ENCODE results near the gene SUCLG2.

Gene SUCLG2

GRCh38 chr3:67376416-67376815, 278.0 kb downstream of the SUCLG2 start:
- no peak for DNase-seq

- DNase-seq = no peak
Measured at GRCh38 chr3:67375976-67376375, 278.4 kb downstream of the SUCLG2 start.

- no peak for DNase-seq
Measured at GRCh38 chr3:67362686-67363085, 291.7 kb downstream of the SUCLG2 start.

DNA sequence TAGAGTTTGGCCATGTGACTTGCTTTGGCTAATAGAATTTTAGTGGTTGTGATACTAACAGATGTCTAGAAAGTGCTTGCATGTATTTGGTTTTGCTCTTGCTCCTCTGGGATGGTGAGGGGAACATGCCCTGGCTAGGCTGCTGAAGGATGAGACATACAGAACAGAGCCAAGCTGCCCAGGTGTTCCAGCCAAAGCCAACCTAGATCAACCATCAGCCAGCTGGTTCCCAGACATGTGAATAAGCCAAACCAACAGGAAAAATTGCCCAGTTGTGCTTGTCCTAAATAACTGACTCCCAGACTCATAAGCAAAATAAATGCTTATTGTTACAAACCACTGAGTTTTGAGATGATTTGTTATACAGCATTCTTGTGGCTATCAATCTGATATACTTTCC, 292.6 kb downstream of the SUCLG2 start:
- no peak for DNase-seq

DNA sequence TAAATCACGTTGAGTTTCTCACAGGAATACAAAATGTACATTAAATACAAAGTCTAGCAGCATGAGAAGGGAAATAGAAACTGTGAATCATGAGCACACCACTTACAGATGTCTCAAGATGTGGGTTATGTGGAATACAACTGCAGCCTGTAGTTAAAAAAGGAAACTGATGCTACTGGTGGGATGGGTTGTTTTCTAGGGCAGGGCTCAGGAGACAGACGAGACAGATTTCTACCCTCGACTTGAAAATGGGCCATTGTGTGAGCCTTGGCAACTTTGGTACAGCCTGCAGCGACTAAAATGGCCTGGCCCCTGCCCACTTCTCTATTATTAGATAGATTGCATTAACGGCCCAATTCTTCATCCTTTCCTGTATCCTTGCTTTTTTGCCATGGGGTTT, 293.1 kb downstream of the SUCLG2 start:
- DNase-seq = no peak

DNA sequence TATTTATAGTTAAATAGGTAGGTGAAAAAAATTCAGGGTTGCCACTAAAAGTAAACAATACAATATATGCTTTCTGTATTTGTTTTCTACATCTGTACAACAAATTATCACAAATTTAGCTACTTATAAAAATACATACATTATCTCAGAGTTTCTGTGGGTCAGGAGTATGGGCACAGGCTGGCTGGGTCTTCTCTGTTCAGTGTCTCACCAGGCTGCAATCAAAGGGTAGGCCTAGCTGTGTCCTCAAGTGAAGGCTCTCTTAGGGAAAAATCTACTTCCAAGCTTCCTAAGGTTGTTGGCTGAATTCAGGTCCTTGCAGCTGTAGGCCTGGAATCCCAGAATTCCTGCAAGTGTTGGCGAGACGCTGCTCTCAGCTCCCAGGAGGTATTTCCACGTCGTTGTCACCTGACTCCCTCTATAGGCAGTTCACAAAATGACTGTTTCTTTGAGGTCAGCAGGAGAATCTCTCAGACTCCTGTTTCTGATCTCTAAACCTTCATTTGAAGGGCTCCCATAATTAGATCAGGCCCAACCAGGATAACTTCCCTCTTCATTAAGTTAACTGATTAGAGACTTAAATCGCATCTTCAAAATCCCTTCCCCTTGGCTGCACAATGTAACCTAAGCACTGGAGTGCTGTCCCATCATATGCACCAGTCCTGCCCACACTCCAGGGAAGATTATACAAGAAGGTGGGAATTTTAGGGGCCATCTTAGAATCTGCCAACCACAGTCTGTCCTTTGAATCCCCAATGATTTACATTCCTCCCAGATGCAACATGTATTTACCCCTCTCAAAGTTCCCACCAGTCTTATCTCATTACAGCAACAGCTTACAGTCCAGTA, 296.6 kb downstream of the SUCLG2 start:
- DNase-seq = peak in 1 of 2 experiments; percentile 40

DNA sequence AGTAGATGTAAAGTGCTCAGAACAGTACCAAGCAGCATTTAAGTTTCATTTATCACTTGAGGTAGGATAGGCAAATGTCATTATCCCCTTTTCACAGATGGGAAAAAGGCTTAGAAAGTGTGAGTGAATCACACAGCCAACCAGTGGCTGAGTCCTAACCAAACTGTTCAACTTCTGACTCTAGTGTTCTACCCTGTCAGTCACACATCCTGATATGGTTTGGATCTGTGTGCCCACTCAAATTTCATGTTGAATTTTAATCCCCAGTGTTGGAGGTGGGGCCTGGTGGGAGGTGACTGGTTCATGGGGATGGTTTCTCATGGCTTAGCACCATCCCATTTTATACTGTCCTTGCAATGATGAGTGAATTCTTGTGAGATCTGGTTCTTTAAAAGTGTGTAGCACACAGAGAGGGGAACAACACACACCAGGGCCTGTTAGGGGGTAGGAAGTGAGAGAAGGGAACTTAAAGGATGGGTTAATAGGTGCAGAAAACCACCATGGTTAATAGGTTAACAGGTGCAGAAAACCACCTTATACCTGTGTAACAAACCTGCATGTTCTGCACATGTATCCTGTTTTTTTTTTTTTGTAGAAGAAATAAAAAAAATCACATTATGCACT, 304.7 kb downstream of the SUCLG2 start:
- no peak for DNase-seq

GRCh38 chr3:67346081-67346480, 308.3 kb downstream of the SUCLG2 start:
- DNase-seq = no peak

DNA sequence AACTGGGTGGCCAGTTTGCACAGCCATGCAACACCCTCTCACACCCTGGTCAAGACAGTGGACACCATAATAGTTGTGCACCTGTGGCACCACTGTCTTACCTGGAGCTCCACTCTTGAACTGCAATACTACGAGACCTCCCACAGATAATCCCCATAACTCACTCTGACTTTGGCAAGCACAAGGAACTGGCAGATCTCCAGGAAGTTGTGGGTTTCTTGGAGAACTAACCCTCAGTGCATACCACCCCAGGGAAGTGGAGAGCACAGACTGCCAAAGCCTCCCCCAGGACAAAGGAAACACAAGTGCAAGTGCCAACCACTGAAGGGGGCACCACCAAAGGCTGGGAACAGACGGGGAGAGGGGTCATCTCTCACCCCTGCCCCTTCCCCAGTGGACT, 318.6 kb downstream of the SUCLG2 start:
- no peak for DNase-seq

DNA sequence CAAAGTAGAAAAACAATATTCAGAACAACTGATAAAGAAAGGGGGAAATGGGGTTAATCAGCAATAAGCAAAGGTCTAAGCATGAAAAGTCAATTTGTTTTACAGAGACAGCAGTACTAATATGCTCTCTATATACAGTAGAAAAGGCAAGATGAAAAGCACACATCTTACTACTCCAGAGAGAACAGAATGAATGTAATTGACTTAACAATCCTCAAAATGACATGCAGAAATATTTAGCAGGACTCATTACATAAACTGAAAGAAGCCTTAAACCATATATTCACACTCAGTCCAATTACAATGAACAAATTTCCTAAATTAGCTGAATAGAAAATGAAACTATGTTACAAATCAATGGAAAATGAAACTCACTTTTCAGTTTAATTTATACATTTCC, 319.8 kb downstream of the SUCLG2 start:
- no peak for DNase-seq

GRCh38 chr3:67329358-67329757, 325.1 kb downstream of the SUCLG2 start:
- DNase-seq = no peak

DNA sequence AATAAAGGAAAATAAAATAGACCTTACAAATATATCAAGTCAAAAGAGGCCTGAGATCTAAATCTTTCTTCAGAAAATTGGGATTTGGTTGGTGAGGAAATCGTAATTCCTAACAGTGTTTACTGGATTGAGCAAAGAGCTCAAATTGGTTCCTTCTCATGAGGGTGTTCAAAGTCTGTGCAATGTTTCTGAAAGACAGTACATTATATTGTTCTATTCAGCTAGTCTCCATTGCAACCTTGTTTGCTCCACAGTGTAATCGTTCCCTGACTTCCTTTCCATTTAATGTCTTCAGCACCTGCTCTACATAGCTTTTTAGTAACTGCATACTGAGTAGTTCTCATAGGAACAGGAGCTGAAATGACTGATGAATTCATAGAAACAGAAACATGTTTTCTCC, 326.8 kb downstream of the SUCLG2 start:
- no peak for DNase-seq

DNA sequence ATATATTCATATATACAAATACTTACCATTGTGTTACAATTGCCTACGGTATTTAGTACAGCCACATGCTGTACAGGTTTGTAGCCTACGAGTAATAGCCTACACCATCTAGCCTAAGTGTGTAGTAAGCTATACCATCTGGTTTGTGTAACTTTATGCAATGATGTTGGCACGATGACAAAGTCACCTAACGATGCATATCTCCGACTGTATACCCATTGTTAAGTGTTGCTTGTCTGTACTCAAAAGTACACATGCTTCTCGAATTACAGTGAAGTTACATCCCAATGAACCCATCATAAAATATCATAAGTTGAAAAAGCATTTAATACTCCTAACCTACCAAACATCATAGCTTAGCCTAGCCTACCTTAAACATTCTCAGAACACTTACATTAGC, 329.2 kb downstream of the SUCLG2 start:
- DNase-seq = no peak
